ENCODE results near the gene PEG3. TPM values are rescaled to one million over a fixed set of nuclear protein-coding genes. Genes with fewer than 3 reads are reported as not detected.

Gene PEG3
- polyA plus RNA-seq, 1 donor (not counting 4 experiments of a cell fraction or from before 2014, with no cell fraction given) = 0.14 TPM

DNA sequence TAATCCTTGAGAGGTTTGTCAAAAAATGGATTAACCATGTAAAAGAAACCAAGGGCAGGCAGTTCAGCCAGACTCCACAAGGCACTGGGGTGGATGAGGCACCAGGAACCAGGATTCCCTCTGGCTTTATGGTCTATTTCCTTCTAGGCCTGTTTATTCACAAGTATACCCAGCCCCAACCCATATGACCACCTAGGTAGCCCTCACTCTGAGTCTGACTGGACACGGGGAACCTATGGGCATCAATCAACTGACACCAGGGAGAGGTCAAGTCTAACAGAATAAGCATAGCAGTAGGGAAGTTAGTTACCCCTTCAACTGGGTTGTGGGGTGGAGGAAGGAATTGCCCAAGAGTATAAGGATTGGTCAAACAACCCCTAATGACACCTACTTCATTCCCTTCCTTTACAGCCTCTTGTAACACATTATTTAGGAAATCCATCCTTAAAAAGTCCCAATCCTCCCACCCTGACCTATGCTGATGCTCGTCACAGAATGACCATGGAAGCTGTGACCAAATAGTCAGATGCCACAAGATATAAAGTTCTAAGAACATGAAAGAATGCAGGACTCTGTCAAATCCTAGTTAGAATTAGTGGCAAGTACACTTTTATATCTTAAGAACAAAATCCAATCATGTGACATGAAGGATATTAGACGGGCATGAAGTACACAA, 31.7 kb downstream of the PEG3 start:
- FAIRE-seq (no peak), DNase-seq (ENCODE audit: low read depth, low spot score) (no peak)
- H3K27ac ChIP-seq (ENCODE audit: control insufficient read depth, insufficient read depth, low read length) = no peak overlapping the region
- H3K9me3 ChIP-seq (ENCODE audit: control insufficient read depth, low read depth, low read length) = peaks cover 3% of the 10 kb centered on the region
- no peaks in the 10 kb centered on the region for H3K36me3 ChIP-seq (ENCODE audit: control insufficient read depth in 2 of 2, extremely low read depth in 1 of 2, insufficient read depth in 2 of 2, low read length in 2 of 2)
- dilution Hi-C loops (cut with MboI; ENCODE audit: extremely low pct_ligation_motif_present, low sequenced_read_pairs) = no loop called here
- H4K20me1 ChIP-seq (ENCODE audit: control insufficient read depth, extremely low read depth, insufficient read depth, low read length) = no peaks in the 10 kb centered on the region
- no peaks in the 10 kb centered on the region for H3K27me3 ChIP-seq (ENCODE audit: control insufficient read depth, extremely low read depth, insufficient read depth, low read length)
- H3K79me2 ChIP-seq (ENCODE audit: control insufficient read depth, insufficient read depth, low read length) = no peaks in the 10 kb centered on the region
- TF ChIP-seq, protein P1, sequence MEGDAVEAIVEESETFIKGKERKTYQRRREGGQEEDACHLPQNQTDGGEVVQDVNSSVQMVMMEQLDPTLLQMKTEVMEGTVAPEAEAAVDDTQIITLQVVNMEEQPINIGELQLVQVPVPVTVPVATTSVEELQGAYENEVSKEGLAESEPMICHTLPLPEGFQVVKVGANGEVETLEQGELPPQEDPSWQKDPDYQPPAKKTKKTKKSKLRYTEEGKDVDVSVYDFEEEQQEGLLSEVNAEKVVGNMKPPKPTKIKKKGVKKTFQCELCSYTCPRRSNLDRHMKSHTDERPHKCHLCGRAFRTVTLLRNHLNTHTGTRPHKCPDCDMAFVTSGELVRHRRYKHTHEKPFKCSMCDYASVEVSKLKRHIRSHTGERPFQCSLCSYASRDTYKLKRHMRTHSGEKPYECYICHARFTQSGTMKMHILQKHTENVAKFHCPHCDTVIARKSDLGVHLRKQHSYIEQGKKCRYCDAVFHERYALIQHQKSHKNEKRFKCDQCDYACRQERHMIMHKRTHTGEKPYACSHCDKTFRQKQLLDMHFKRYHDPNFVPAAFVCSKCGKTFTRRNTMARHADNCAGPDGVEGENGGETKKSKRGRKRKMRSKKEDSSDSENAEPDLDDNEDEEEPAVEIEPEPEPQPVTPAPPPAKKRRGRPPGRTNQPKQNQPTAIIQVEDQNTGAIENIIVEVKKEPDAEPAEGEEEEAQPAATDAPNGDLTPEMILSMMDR (optimal IDR thresholded peaks at IDR 0.05 in 1 of 3, IDR thresholded peaks at IDR 0.05 in 1 of 3, conservative IDR thresholded peaks at IDR 0.05 in 1 of 3; ENCODE audit: extremely low read depth in 1 of 3, insufficient read depth in 2 of 3, low read length in 3 of 3) = no peak
- TF ChIP-seq EZH2 (IDR thresholded peaks at IDR 0.05; ENCODE audit: low read length) = no peak
- H3K9me1 ChIP-seq (ENCODE audit: control insufficient read depth, extremely low read depth, insufficient read depth, low read length) = no peaks in the 10 kb centered on the region
- H3K9ac ChIP-seq (ENCODE audit: control insufficient read depth, extremely low read depth, insufficient read depth, low read length) = no peak overlapping the region
- H3K4me1 ChIP-seq (ENCODE audit: control insufficient read depth, extremely low read depth, insufficient read depth, low read length) = no peaks in the 10 kb centered on the region
- H3K4me3 ChIP-seq (ENCODE audit: control insufficient read depth in 2 of 3, extremely low read depth in 1 of 3, insufficient read depth in 2 of 3, low read depth in 1 of 3, low read length in 3 of 3) = no peak overlapping the region
- H3K4me2 ChIP-seq (ENCODE audit: control insufficient read depth, extremely low read depth, insufficient read depth, low read depth, low read length) = no peak overlapping the region
- H2AFZ ChIP-seq (ENCODE audit: control insufficient read depth, low read length) = no peak overlapping the region

DNA sequence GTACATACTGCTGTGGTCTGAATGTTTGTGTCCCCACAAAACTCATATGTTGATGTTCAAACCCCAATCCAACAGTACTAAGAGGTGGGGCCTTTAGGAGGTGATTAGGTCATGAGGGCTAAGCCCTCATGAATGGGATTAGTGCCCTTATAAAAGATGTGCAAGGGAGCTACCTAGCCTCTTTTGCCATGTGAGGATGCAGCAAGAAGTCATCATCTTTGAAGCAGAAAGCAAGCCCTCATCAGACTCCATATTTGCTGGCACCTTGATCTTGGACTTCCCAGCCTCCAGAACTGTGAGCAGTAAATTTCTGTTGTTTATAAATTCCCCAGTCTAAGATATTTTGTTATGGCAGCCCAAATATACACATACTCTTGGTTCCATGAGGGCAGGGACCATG, 33.9 kb downstream of the PEG3 start:
- H2AFZ ChIP-seq (ENCODE audit: control insufficient read depth, low read length) = no peak overlapping the region
- no peaks in the 10 kb centered on the region for H4K20me1 ChIP-seq (ENCODE audit: control insufficient read depth, extremely low read depth, insufficient read depth, low read length)
- H3K4me3 ChIP-seq (ENCODE audit: control insufficient read depth in 2 of 3, extremely low read depth in 1 of 3, insufficient read depth in 2 of 3, low read depth in 1 of 3, low read length in 3 of 3) = no peak overlapping the region
- dilution Hi-C loops (cut with MboI; ENCODE audit: extremely low pct_ligation_motif_present, low sequenced_read_pairs) = no loop called here
- H3K9me3 ChIP-seq (ENCODE audit: control insufficient read depth, low read depth, low read length) = no peaks in the 10 kb centered on the region
- no peaks in the 10 kb centered on the region for H3K9me1 ChIP-seq (ENCODE audit: control insufficient read depth, extremely low read depth, insufficient read depth, low read length)
- H3K36me3 ChIP-seq (ENCODE audit: control insufficient read depth in 2 of 2, extremely low read depth in 1 of 2, insufficient read depth in 2 of 2, low read length in 2 of 2) = no peaks in the 10 kb centered on the region
- FAIRE-seq (no peak), DNase-seq (ENCODE audit: low read depth, low spot score) (no peak)
- H3K4me1 ChIP-seq (ENCODE audit: control insufficient read depth, extremely low read depth, insufficient read depth, low read length) = no peaks in the 10 kb centered on the region
- TF ChIP-seq, protein P1 (optimal IDR thresholded peaks at IDR 0.05 in 1 of 3, IDR thresholded peaks at IDR 0.05 in 1 of 3, conservative IDR thresholded peaks at IDR 0.05 in 1 of 3; ENCODE audit: extremely low read depth in 1 of 3, insufficient read depth in 2 of 3, low read length in 3 of 3) = no peak
- no peak for TF ChIP-seq EZH2 (IDR thresholded peaks at IDR 0.05; ENCODE audit: low read length)
- H3K4me2 ChIP-seq (ENCODE audit: control insufficient read depth, extremely low read depth, insufficient read depth, low read depth, low read length) = no peak overlapping the region
- H3K79me2 ChIP-seq (ENCODE audit: control insufficient read depth, insufficient read depth, low read length) = no peaks in the 10 kb centered on the region
- no peak overlapping the region for H3K9ac ChIP-seq (ENCODE audit: control insufficient read depth, extremely low read depth, insufficient read depth, low read length)
- H3K27me3 ChIP-seq (ENCODE audit: control insufficient read depth, extremely low read depth, insufficient read depth, low read length) = no peaks in the 10 kb centered on the region
- no peak overlapping the region for H3K27ac ChIP-seq (ENCODE audit: control insufficient read depth, insufficient read depth, low read length)

Small RNAs within 50 kb of the gene (small RNA-seq; reads per million reads assigned to genes)
- gene AC006115.2 (ENCODE audit: insufficient read length in 3 of 3, low read depth in 3 of 3, low replicate concordance in 1 of 3) = 0 reads per million in 3 experiments

Other genes with a start within 250 kb of the PEG3 start
- 4.8 to 7.6 TPM (median 5.6 TPM) in 3 replicates for gene ZNF71, start 245.4 kb downstream of the PEG3 start, polyA plus RNA-seq
- 0.12 to 0.15 TPM (median 0.13 TPM) in 3 replicates for gene SMIM17, start 197.6 kb downstream of the PEG3 start, polyA plus RNA-seq
- gene ZNF835, start 169.0 kb downstream of the PEG3 start, polyA plus RNA-seq = 0.01 TPM in 1 of 3 replicates, not detected in the others
- gene ZIM2, start within 50 bp of the PEG3 start, polyA plus RNA-seq = not detected in 3 replicates

Data from keratinocyte (primary cell).